Dermis microvascular lymphatic vessel endothelial cell (primary cell): ENCODE results near the gene SEC24A. TPM values are rescaled to one million over a fixed set of nuclear protein-coding genes. Genes with fewer than 3 reads are reported as not detected.
"Not testable (repeated sequence)": the region's sequence is repeated elsewhere in the genome, so short reads cannot be mapped to it uniquely, and the experiment has no call there.

Source experiments
- DNase-seq, 2 donors: peaks; one replicate each; pipeline versions ENCODE4 v3.0.0 to v3.0.0-alpha.2; 2010; ENCODE audit warnings: low read depth in 2 of 2
- total RNA-seq: library from RNA; depleted of rRNA; stranded (reverse); fragments of >200 nt; gene quantifications from 2 replicates; pipeline ENCODE4 v1.2.1, GENCODE V29; 2014

The SEC24A gene
- 13.5 and 18.5 TPM in 2 replicates for total RNA-seq

DNA sequence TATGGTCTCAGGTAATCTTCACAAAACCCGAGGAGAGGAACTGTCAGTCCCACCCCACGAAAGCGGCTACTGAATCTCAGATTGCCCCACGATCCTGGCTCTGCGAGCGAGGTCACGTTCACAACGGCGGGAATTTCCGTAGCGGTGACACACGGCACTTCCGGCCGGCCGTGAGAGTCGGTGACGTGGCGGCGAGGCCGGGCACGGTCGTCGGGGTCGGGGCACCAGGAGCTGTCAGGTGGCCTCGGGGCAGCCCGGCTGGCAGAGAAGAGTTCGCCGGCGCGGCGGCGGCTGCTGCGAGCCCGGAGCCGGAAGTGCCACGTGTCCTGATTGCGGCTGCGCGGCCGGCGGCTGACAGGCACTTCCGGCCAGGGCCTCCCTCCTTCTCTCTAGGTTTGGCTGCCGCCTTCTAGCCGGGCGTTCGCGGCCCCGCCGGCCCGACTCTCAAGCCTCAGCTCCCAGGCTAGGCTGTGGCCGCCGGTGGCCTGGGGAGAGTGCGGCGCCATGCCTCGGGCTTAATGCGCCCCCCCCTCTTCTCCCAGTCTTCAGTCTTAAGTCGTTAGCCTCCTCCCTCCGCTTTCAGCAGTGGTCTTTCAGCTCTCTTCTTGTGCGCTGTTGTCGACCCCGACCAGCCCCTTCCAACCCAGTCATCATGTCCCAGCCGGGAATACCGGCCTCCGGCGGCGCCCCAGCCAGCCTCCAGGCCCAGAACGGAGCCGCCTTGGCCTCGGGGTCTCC, at the start of gene SEC24A:
SEC24A (plus strand) TSS at position 361 of the 738 bp plus-strand sequence; CDS start at position 653, 292 bp downstream.
- DNase-seq, result peak; percentile 88 to 96

DNA sequence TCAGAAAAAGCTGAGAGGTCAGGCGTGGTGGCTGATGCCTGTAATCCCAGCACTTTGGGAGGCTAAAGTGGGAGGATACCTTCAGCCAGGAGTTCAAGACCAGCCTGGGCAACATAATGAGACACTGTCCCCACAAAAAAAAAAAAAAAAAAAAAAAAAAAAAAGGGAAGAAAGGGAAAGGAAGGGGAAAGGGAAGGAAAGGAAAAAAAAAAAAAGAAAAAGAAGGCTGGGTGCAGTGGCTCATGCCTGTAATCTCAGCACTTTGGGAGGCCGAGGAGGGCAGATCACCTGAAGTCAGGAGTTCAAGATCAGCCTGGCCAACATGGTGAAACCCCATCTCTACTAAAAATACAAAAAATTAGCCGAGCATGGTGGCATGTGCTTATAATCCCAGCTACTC, 48.8 kb upstream of the SEC24A start:
- not testable (repeated sequence) for DNase-seq

DNA sequence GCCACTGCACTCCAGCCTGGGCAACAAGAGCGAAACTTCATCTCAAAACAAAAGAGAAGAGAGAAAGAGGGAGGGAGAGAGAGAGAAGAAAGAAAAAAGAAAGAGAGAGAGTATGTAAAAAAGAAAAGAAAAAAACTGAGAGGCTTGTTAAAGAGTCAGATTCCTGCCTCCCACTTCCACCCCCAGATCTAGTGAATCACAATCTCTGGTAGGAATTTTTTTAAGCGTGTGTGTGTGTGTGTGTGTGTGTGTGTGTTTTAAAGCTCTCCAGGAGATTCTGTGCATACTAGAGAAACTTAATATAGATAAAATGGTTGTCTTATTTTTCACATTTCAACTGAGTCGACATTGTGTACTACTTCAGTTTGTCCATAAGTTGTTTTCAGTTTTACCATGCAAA, 48.0 kb upstream of the SEC24A start:
- no peak for DNase-seq

DNA sequence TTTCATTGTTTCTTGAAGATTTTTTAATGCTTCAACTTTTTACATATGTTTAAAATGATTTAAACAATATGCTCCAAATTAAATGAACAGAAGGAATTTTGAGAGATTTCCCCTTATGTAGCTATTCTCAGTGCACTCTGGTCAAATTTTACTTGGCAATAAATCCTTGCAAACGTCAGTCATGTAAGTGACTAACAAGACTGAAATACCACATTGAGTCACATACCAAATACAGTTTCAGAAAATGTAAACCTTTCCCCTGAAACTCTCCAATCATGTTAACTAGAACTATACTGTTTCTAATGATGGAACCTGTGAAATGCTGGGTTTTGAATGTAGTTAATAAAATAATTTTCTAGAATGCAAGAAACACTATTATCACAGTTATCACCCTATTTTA, 45.5 kb upstream of the SEC24A start:
- no peak for DNase-seq

DNA sequence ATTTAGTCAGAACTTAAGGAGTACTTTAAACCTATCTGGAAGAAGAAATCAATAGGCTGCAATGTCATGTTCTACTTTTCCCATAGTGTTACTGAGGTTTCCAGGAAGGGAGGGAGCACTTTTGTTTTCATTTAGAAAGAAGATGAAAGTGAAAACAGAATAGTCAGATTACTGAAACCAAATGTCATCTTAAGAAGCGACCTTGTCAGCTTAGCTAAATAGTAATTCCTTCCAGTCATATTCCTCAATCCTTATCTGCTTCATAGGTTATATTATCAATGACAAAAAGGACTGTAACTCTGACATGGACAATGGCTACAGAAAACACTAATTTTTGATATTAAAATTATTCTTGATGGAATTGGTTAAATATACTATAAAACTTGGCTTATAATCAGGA, 43.7 kb upstream of the SEC24A start:
- no peak for DNase-seq

DNA sequence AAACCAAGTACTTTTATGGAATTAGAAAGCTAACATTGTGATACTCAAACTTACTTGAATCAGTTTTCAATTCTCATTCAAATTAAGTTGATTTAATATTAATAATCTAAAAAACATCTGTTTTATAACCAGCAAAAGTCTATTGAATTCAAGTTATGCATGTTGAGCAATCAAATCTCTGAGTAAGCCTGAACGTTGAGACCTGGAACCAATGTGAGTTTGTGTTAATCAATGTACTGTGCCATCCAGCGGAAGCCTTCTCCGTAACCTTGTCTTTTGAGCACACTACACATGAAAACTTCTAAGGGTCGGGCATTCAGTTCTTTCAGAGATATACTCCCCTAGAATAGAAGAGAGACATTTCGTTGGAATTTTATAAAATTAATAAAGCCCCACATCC, 41.9 kb upstream of the SEC24A start:
- DNase-seq, result no peak

- DNase-seq, result no peak
Measured at GRCh38 chr5:134608555-134608954, 40.0 kb upstream of the SEC24A start.

DNA sequence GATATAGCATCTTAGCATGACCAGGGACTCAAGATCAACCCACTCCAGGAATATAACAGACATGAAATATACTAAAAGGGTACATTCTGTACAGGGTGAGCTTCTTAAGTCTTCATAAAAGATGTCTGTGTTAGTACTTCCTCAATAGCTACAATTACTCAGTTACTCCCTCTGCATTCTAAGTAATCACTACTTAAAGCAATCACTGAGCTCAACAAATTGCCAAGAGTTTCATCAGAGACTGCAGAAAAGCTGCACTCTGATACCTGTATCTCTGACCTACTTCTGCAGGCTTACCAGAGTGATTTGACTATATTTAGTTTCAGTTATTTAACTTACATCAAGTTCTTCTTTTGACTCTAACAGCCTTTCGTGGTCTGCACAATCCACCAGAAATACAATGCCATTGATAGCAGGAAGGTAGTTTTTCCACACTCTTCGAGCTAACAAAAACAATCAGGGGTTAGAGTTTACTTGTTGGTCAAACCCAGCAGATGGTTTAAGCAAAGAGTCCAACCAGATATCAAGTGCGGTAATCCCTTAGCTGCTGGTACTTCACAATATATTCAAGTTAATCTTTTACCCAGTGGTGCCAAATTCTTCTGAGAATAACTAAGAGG, 39.2 kb upstream of the SEC24A start:
- no peak for DNase-seq

GRCh38 chr5:134610725-134611124, 37.9 kb upstream of the SEC24A start:
- no peak for DNase-seq

DNA sequence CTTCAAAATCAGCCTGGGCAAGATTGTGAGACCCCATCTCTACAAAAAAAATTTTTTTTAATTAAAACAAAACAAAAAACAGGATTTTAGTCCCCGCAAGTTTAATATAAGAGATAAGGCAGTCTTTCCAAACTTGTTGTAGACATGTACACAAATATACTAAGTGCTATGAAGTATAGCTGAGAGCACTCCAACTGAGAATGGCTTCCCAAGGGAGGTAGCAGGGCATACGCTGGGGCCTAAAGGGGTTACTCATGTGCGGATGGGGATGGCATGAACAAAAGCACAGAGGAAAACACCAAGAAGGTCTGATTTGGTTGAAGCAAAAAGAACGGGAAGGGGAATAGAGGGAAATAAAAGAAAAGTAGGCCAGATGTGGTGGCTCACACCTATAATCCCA, 37.1 kb upstream of the SEC24A start:
- no peak for DNase-seq

DNA sequence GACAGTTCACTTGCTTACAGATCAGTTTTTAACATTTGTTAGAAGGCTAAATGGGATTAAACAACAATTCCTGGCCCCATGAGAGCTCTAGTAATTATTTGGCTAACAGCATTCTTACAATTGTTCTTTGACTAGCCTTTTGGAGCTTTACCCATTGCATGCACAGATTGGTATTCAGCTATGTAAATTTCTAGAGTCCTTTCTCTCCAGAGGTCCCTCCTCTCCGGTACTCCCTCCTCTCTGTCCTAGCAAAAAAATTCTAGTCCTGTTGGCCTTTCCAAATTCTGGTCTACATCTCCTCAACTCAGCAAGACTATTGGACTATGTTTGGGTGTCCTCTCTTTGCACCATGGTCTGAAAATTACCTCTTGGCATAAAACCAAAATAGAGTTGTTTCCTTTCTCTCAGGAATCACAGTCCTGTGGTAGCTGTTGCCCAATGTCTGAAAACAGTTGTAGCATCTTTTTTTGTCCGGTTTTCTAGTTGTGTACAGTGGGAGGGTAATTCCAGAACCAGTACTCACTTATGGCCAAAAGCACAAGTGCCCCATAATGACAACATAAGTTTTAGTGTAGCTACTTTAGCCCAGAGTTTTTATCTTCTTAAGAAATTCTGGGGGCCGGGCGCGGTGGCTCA, 34.0 kb upstream of the SEC24A start:
- DNase-seq, result no peak

GRCh38 chr5:134620634-134621033, 28.0 kb upstream of the SEC24A start:
- DNase-seq, result no peak

DNA sequence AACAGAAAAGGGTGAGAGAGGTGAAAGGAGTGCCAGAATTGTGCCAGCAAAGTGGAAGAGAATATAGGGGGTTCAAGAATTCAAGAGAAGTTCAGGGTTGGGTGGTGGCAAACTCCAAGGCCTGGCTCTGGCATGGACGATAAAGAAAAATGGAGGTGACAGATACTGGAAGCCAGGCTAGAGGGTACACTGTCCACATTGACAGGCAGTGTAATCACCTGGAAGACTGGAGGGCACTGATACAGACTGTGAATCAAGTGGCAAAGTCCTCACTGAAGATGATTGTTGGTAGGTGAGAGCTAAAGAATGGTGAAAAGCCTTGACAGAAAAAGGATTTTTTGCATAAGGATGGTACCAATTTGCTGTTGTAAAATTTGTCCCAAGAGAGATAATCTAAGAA, 23.0 kb upstream of the SEC24A start:
- DNase-seq, result no peak

DNA sequence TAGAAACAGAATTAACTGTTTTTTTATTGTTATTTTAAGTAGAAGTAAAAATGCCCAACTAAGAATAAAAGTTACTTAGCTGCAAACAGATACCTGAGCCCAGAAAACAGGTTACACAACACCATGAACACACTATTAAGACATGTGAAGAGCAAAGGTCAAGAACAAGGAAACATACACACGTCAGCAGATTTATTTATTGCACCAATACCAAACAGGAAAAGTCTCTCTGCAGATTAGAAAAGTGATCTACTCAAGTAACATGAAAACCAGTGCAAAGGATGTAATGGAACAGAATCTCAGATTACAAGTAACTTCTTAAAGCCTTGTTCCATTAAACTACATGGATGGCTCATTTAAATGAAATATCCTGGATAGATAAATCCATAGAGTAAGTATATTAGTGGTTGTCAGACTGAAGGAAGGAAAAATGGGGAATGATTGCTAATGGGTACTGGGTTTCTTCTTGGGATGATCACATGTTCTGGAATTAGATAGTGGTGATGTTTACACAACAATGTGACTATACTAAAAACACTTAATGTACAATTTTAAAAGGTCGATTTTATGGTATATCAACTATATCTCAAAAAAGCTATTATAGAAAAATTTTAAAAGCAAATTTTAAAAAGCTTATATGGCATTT, 22.1 kb upstream of the SEC24A start:
- peak in 1 of 2 donors; percentile 39 for DNase-seq

GRCh38 chr5:134634227-134634626, 14.4 kb upstream of the SEC24A start:
- DNase-seq, result no peak

DNA sequence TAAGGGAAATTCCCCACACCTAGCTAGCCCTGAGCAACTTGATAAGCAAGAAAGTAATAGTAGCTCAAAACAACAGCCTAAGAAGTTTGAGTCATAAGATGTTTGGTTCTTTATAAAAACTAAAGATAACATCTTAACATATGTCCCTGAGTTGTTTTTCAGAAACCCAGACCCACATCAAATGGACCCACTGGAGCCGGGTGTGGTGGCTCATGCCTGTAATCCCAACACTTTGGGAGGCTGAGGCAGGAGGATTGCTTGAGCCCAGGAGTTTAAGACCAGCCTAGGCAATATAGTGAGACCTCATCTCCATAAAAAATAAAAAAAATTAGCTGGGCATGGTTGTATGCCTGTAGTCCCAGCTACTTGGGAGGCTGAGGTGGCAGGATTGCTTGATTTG, 13.2 kb upstream of the SEC24A start:
- not testable (repeated sequence) for DNase-seq

DNA sequence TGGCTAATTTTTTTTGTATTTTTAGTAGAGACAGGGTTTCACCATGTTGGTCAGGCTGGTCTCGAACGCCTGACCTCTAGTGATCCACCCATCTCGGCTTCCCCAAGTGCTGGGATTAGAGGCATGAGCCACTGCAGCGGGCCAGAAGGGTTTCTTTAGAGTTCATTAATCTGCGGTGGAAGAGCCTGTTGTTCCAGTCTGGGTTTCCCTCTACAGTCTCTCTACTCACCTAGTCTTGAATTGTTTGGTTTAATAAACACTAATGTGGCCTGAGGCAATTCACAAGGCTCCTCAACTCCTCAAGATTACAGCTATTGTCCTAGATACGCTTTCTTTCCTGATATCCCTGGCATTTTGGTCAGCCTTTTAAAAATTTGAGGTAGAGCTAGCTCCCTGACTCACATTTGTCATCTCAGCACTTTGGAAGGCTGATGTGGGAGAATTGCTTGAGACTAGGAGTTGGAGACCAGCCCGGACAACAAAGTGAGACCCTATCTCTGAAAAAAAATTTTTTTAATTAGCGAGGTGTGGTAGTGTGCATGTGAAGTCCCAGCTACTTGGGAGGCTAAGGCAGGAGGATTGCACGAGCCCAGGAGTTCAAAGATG, 11.4 kb upstream of the SEC24A start:
- no peak for DNase-seq

DNA sequence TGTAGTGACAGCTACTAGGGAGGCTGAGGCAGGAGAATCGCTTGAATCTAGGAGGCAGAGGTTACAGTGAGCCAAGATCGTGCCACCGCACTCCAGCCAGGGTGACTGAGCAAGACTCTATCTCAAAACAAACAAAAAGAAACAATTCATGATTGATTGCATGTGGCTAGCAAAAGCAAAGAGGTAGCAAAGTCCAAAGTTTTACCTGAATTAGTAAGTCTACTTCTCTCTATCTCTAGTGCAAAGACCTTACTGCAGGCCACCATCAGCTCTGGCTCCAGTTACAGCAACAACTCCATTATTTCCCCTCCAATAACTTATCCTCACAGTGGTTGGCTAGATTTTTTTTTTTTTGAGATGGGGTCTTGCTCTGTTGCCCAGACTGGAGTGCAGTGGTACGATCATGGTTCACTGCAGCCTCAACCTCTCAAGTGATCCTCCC, 9.8 kb upstream of the SEC24A start:
- DNase-seq, result no peak

- DNase-seq, result no peak
Measured at GRCh38 chr5:134642931-134643530, 5.6 kb upstream of the SEC24A start.

DNA sequence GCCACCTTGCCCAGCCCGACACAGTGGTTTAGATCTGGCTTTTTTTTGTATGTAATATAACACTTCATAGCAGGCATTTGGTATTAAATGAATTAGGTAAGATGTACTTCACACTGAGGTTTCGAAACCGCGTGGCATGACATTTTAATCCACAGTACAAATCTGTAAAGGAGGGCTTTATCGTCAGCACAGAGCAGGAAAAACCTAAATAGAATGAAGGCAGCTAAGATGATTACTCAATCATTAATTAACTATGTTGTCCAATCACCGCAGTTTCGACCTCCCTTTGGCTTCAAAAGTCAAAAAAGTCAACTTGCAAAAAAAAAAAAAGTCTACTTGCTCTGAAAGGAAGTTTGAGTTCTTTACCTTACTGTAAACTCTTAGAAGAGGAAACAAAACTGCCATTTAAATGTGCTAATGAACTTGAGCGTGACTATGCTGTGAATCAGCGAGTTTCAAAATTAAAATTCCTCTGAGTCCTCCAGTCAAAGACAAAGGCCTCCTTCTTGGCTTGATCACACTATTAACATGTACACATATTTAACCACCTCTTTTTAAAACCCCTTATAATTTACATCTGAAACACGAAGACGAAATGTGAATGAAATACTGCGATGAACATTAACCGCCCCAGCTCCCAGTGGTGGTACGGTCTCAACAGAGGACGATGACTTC, 698 bp upstream of the SEC24A start:
- DNase-seq, result no peak
